CD4-positive, alpha-beta memory T cell (primary cell): ENCODE results near the gene ERVV-1. TPM values are rescaled to one million over a fixed set of nuclear protein-coding genes. Genes with fewer than 3 reads are reported as not detected.

Experiments
- CTCF ChIA-PET: fragments of 350-600 bp; sonication (Branson Sonifier 250); formaldehyde crosslinking; loops from one replicate; lab custom pipeline; 2021; ENCODE audit warnings: inconsistent platforms; ENCODE audit not compliant: partially characterized antibody; lab: Charles Lee
- POLR2A ChIA-PET: fragments of 350-600 bp; sonication (Branson Sonifier 250); formaldehyde crosslinking; loops from one replicate; lab custom pipeline; 2021; ENCODE audit not compliant: partially characterized antibody; lab: Charles Lee
- DNase-seq, 5 donors: peaks; one replicate each; pipeline versions ENCODE4 v3.0.0 to v3.0.0-alpha.2; 2020 to 2022; ENCODE audit warnings: mixed read lengths in 1 of 5
- H3K27ac ChIP-seq: one replicate; pipeline ENCODE4 v1.7.0; 2013; ENCODE audit warnings: low read depth, low read length
- H3K27me3 ChIP-seq: 2 replicates; pipeline ENCODE4 v1.7.0; 2013; ENCODE audit warnings: mild to moderate bottlenecking, low read length, moderate library complexity; ENCODE audit not compliant: insufficient read depth
- H3K36me3 ChIP-seq: 2 replicates; pipeline ENCODE4 v1.7.0; 2013; ENCODE audit warnings: mild to moderate bottlenecking, low read length, moderate library complexity; ENCODE audit not compliant: insufficient read depth
- H3K4me1 ChIP-seq: 2 replicates; pipeline ENCODE4 v1.7.0; 2013; ENCODE audit warnings: mild to moderate bottlenecking, low read length, moderate library complexity; ENCODE audit not compliant: insufficient read depth
- H3K4me3 ChIP-seq, 2 donors: one replicate each; pipeline ENCODE4 v1.7.0; 2013; ENCODE audit warnings: low read length in 2 of 2, mild to moderate bottlenecking in 1 of 2
- H3K9me3 ChIP-seq, 2 donors: one replicate each; pipeline ENCODE4 v1.7.0; 2013; ENCODE audit warnings: low read length in 2 of 2, control low read depth in 1 of 2; ENCODE audit not compliant: control insufficient read depth in 1 of 2
- H3K27ac Mint-ChIP-seq, 7 donors: one replicate each; pipeline ENCODE4 v1.8.0; 2020 to 2021; ENCODE audit warnings: mixed read lengths in 7 of 7, mild to moderate bottlenecking in 6 of 7, inconsistent platforms in 3 of 7, moderate library complexity in 3 of 7
- H3K27me3 Mint-ChIP-seq, 2 donors: one replicate each; pipeline ENCODE4 v1.8.0; 2020 to 2021; ENCODE audit warnings: mixed read lengths in 2 of 2
- H3K36me3 Mint-ChIP-seq, 2 donors: one replicate each; pipeline ENCODE4 v1.8.0; 2020 to 2021; ENCODE audit warnings: mixed read lengths in 2 of 2, inconsistent platforms in 1 of 2, mild to moderate bottlenecking in 1 of 2
- H3K4me1 Mint-ChIP-seq, 4 donors: one replicate each; pipeline ENCODE4 v1.8.0; 2020 to 2021; ENCODE audit warnings: mixed read lengths in 4 of 4, mild to moderate bottlenecking in 1 of 4
- H3K4me3 Mint-ChIP-seq, 8 donors: one replicate each; pipeline ENCODE4 v1.8.0; 2020 to 2021; ENCODE audit warnings: mixed read lengths in 8 of 8, mild to moderate bottlenecking in 7 of 8, moderate library complexity in 6 of 8, inconsistent platforms in 3 of 8
- H3K9me3 Mint-ChIP-seq, 8 donors: one replicate each; pipeline ENCODE4 v1.8.0; 2020 to 2021; ENCODE audit warnings: mixed read lengths in 8 of 8, mild to moderate bottlenecking in 5 of 8, inconsistent platforms in 3 of 8, moderate library complexity in 1 of 8
- intact Hi-C: fragments of 100-400 bp; cut with micrococcal nuclease; formaldehyde crosslinking; loops from one replicate; pipeline ENCODE4 v1.15.1; 2023
- polyA plus RNA-seq, 2 donors: library from polyadenylated mRNA; unstranded; fragments of 300-500 nt; fragmentation: Illumina TruSeq; gene quantifications; one replicate each; pipeline ENCODE4 v1.2.3, GENCODE V29; 2021
- total RNA-seq, 2 experiments: library from RNA; stranded (reverse); gene quantifications; one replicate each; pipeline ENCODE4 v1.2.3, GENCODE V29; 2021

The ERVV-1 gene
- total and polyA plus RNA-seq, 4 experiments from 2014 or later, result not detected

DNA sequence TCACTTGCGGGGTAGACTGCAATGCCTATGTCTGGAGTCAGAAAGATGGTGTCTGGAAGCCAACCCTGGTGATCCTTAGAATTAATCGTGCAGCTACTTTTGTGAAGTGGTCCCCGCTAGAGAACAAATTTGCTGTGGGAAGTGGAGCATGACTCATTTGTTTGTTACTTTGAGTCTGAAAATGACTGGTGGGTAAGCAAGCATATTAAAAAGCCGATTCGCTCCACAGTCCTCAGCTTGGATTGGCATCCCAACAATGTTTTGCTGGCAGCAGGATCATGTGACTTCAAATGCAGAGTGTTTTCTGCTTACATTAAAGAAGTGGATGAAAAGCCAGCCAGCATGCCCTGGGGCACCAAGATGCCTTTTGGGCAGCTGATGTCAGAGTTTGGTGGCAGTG lies 9.5 kb upstream of the ERVV-1 start:
- Histone ChIP-seq H3K27ac (no peak overlapping the region), H3K9me3 (no peaks in the 10 kb centered on the region), H3K36me3 (no peaks in the 10 kb centered on the region), H3K4me3 (no peak overlapping the region), H3K27me3 (no peaks in the 10 kb centered on the region), H3K4me1 (no peaks in the 10 kb centered on the region)
- Mint-ChIP-seq H3K4me3 (no peak overlapping the region), H3K27ac (no peak overlapping the region), H3K27me3 (peaks cover 0 to 1% of the 10 kb centered on the region in 2 donors), H3K4me1 (no peaks in the 10 kb centered on the region), H3K36me3 (no peaks in the 10 kb centered on the region), H3K9me3 (peaks cover 0 to 18% (median 10%) of the 10 kb centered on the region in 8 donors)
- intact Hi-C loops, result no loop called here
- no peak for DNase-seq
- CTCF ChIA-PET, result no interaction called here
- POLR2A ChIA-PET, result no interaction called here

DNA sequence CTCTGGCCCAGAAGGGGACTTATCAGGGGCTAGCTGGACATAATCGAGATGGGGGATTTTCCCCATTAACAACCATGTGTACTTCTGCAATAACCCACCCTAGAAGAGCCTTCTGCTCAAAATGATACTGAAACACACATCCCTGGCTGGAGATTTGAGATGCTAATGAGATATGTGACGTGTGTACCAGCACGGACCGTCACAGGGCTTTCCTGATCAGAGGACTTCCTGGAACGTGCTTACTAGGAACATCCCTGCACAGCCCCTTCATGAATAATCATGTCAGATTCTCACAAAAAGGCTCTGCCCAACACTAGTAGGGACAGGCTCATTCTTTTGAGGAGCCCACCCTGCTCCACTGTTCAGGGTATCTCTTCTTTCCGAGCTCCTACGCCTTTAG lies 6.5 kb upstream of the ERVV-1 start:
- Mint-ChIP-seq H3K9me3 (peaks cover 0 to 25% (median 16%) of the 10 kb centered on the region in 8 donors), H3K27ac (no peak overlapping the region), H3K4me1 (no peaks in the 10 kb centered on the region), H3K4me3 (no peak overlapping the region), H3K27me3 (peaks cover 0 to 1% of the 10 kb centered on the region in 2 donors), H3K36me3 (no peaks in the 10 kb centered on the region)
- no peaks in the 10 kb centered on the region for H3K9me3 ChIP-seq
- no peak overlapping the region for H3K27ac ChIP-seq
- H3K36me3 ChIP-seq, result no peaks in the 10 kb centered on the region
- no peaks in the 10 kb centered on the region for H3K27me3 ChIP-seq
- POLR2A ChIA-PET, result no interaction called here
- no peak for DNase-seq
- intact Hi-C loops, result no loop called here
- CTCF ChIA-PET, result no interaction called here
- H3K4me3 ChIP-seq, result no peak overlapping the region
- H3K4me1 ChIP-seq, result no peaks in the 10 kb centered on the region

DNA sequence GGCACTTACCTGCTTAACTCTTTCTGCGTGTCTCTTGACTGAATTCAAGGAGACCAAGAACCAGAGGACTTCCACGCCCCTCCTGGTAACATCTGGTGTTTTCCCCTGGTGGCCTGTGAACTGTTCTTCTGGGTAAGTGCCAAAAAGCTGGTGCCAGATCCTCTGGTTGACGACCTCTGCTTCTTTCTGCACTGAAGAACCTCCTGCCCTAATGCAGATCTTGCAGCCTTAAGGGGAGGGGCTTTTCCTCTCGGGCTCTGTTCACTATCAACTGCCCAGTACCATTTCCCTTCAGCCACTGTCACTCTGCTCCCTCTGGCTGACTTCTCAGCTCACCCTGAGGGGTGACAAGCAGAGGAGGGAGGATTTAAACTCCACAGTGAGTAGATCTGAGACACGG lies 6.1 kb upstream of the ERVV-1 start:
- Mint-ChIP-seq H3K27ac (no peak overlapping the region), H3K9me3 (peaks cover 0 to 25% (median 17%) of the 10 kb centered on the region in 8 donors), H3K27me3 (no peaks in the 10 kb centered on the region), H3K4me1 (no peaks in the 10 kb centered on the region), H3K36me3 (no peaks in the 10 kb centered on the region), H3K4me3 (no peak overlapping the region)
- no peak for DNase-seq
- ChIA-PET POLR2A (no interaction called here), CTCF (no interaction called here)
- H3K27ac ChIP-seq, result no peak overlapping the region
- no peaks in the 10 kb centered on the region for H3K9me3 ChIP-seq
- H3K27me3 ChIP-seq, result no peaks in the 10 kb centered on the region
- intact Hi-C loops, result no loop called here
- no peaks in the 10 kb centered on the region for H3K4me1 ChIP-seq
- no peaks in the 10 kb centered on the region for H3K36me3 ChIP-seq
- H3K4me3 ChIP-seq, result no peak overlapping the region

DNA sequence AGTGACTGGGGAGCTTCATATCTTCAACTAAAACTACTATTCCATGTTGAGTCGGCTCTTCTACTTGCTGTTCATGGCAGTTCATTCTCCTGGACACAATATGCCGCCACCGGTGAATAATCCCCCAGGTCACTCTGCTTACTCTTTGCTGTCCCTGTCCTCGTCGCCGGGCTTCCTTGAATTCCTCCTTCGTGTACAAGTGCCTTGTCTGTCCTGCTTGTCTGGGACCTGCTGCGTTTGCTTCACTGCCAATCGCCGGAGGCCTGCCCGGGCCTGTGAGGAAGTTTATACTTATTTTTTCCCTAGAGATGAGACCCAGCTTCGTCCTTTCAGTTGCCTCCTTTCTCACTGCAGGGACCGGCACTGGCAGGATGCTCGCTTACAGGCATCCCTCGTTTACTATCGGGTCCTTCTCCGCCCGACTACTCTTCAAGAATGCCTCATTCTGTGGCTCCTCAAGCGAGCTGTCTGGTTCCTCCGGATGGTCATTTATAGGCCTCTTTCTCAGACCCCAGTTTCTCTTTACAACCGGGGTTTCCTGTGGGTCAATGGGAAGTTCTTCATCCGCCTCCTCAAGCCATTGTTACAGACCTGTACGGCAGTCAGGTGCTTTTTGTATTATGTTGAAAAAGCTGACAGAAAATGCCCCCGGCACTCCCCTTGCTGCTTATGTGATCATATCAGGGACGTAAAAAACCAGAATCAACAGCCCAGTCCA lies 5.5 kb upstream of the ERVV-1 start:
- intact Hi-C loops, result no loop called here
- no peaks in the 10 kb centered on the region for H3K4me1 ChIP-seq
- Mint-ChIP-seq H3K27ac (no peak overlapping the region), H3K9me3 (peaks cover 0 to 26% (median 17%) of the 10 kb centered on the region in 8 donors), H3K27me3 (no peaks in the 10 kb centered on the region), H3K36me3 (no peaks in the 10 kb centered on the region), H3K4me3 (no peak overlapping the region), H3K4me1 (no peaks in the 10 kb centered on the region)
- ChIA-PET POLR2A (no interaction called here), CTCF (no interaction called here)
- no peak overlapping the region for H3K27ac ChIP-seq
- no peak overlapping the region for H3K4me3 ChIP-seq
- no peak for DNase-seq
- no peaks in the 10 kb centered on the region for H3K9me3 ChIP-seq
- no peaks in the 10 kb centered on the region for H3K27me3 ChIP-seq
- H3K36me3 ChIP-seq, result no peaks in the 10 kb centered on the region

DNA sequence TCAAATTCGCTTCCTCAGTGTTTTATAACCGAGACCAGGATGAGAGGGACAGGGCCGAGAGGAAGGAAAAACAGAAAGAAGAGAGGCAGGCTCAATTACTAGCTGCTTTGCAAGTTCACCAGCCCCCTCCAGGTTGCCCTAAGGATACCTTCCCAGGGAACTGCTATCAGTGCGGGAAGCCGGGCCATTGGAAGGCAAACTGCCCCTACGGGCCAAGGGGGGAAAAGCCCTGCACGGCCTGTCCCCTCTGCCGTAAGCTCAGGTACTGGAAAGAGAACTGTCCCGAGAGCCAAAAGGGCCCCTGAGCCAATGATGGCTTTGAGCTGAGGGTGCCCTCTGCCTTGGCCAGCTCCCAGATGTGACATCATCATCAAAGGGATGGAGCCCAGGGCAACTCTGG lies 3.2 kb upstream of the ERVV-1 start:
- ChIA-PET POLR2A (no interaction called here), CTCF (no interaction called here)
- H3K27ac ChIP-seq, result no peak overlapping the region
- Mint-ChIP-seq H3K9me3 (peaks cover 0 to 32% (median 14%) of the 10 kb centered on the region in 8 donors), H3K27me3 (no peaks in the 10 kb centered on the region), H3K4me3 (no peak overlapping the region), H3K27ac (no peak overlapping the region), H3K4me1 (no peaks in the 10 kb centered on the region), H3K36me3 (no peaks in the 10 kb centered on the region)
- no peaks in the 10 kb centered on the region for H3K27me3 ChIP-seq
- no peak for DNase-seq
- intact Hi-C loops, result no loop called here
- no peaks in the 10 kb centered on the region for H3K4me1 ChIP-seq
- no peaks in the 10 kb centered on the region for H3K9me3 ChIP-seq
- H3K4me3 ChIP-seq, result no peak overlapping the region
- H3K36me3 ChIP-seq, result no peaks in the 10 kb centered on the region

DNA sequence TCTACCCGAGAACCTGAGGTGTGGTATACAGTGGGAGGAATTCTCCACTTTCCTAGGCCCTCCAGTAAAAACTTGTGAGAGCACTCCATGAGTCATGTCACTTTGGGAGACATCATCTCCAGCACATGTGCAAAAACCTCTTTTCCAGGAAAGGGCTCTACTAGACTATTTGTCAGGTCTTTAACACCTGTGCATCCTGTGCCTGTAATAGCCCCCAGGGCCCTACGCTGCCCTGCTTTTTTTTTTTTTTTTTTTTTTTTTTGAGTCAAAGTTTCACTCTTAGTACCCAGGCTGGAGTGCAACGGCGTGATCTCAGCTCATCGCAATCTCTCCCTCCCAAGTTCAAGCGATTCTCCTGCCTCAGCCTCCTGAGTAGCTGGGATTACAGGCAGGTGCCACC lies 1.7 kb upstream of the ERVV-1 start:
- no peaks in the 10 kb centered on the region for H3K4me1 ChIP-seq
- ChIA-PET POLR2A (interaction anchor here (0.6 kb wide), 1 partner anchor 733 kb away, joined by 3 read pairs; no protein-coding TSS in a partner anchor), CTCF (no interaction called here)
- no peaks in the 10 kb centered on the region for H3K9me3 ChIP-seq
- Mint-ChIP-seq H3K27ac (no peak overlapping the region), H3K27me3 (no peaks in the 10 kb centered on the region), H3K36me3 (no peaks in the 10 kb centered on the region), H3K4me1 (no peaks in the 10 kb centered on the region), H3K9me3 (peaks cover 0 to 42% (median 16%) of the 10 kb centered on the region in 8 donors), H3K4me3 (no peak overlapping the region)
- no peaks in the 10 kb centered on the region for H3K36me3 ChIP-seq
- no peak for DNase-seq
- no peak overlapping the region for H3K27ac ChIP-seq
- H3K4me3 ChIP-seq, result no peak overlapping the region
- intact Hi-C loops, result no loop called here
- H3K27me3 ChIP-seq, result no peaks in the 10 kb centered on the region

DNA sequence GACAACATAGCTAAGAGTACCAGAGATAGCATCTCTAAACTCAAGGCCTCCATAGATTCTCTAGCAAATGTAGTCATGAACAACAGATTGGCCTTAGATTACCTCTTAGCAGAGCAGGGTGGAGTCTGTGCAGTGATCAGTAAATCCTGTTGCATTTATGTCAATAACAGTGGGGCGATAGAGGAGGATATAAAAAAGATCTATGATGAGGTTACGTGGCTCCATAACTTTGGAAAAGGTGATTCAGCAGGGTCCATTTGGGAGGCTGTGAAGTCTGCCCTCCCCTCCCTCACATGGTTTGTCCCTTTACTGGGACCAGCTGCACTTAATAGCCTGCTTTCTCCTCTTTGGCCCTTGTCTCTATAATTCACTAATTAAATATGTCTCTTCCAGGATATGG lies 1.4 kb downstream of the ERVV-1 start:
- ChIA-PET CTCF (no interaction called here), POLR2A (no interaction called here)
- peaks cover 0 to 3% of the 10 kb centered on the region in 2 donors for H3K9me3 ChIP-seq
- H3K27ac ChIP-seq, result no peak overlapping the region
- intact Hi-C loops, result no loop called here
- Mint-ChIP-seq H3K27ac (no peak overlapping the region), H3K4me1 (no peaks in the 10 kb centered on the region), H3K4me3 (no peak overlapping the region), H3K9me3 (peaks cover 0 to 43% (median 25%) of the 10 kb centered on the region in 8 donors), H3K27me3 (no peaks in the 10 kb centered on the region), H3K36me3 (peaks cover 0 to 5% of the 10 kb centered on the region in 2 donors)
- no peak overlapping the region for H3K4me3 ChIP-seq
- no peaks in the 10 kb centered on the region for H3K4me1 ChIP-seq
- no peaks in the 10 kb centered on the region for H3K27me3 ChIP-seq
- no peaks in the 10 kb centered on the region for H3K36me3 ChIP-seq
- DNase-seq, result no peak
